SKM-1 (cell line): ENCODE measurements around the gene GNG13.
"Not testable (repeated sequence)": the region's sequence is repeated elsewhere in the genome, so short reads cannot be mapped to it uniquely, and the experiment has no call there.

Experiments used
- DNase-seq: peaks from one replicate; lab custom pipeline; 2025; ENCODE audit not compliant: unreplicated experiment; lab: John Stamatoyannopoulos, UW

Gene GNG13

DNA sequence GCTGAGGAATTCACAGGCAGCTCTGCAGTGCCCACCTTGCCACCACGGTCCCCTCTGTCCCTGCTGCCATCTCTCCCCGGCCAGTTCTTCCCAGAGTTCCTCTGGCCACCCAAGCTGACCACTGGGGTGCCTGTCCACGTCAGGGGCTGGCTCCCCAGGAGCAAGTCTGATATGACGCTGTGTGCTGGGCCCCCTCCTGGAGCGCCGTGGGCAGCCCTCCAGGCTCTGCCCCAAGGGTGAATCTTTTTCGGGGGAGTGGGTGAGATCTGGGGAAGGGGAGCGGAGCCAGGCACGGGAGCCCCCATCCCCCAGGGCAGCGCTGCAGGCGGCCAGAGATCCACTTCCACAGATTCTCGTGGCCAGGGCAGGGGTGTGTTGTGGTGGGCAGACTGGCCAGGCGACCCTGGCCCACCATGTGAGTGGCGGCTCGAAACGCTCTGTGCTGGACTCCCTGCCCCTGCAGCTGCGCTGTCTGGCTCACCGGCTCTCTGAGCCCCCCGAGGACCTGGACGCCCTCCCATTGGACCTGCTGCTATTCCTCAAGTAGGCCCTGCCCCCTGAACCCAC, 36.3 kb downstream of the GNG13 start:
- no peak for DNase-seq

DNA sequence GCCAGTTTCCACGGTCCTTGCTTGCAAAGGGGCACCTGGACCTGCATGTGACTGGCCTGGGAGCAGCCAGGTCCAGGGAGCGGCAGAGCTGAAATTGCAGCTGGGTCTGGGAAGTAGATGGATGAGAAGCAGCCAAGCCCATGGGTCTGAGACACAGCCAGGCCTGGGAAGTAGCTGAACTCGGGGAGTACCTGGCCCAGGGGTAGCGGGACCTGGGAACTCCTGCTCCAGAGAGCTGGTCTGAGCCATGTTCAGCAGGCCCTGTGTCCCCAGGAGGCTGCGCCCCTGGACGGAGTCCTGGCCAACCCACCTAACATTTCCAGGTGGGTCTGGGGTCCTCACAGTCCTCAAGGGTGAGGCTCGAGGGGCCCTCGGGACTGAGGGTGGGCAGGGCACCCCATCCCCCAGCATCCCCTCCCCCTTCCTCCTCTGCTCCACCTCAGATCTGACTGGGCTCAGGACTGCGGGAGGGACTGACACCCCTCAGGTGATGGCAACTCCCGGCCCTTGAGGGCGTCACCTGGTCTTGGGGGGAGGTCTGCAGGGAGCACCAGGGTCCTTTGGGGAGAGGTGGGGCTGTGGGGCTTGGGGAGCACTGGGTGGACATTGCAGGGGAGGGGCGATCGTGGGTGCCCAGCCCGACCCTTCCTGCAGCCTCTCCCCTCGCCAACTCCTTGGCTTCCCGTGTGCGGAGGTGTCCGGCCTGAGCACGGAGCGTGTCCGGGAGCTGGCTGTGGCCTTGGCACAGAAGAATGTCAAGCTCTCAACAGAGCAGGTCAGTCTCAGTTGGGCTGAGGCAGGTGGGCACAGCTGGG, 37.0 kb downstream of the GNG13 start:
- no peak for DNase-seq

DNA sequence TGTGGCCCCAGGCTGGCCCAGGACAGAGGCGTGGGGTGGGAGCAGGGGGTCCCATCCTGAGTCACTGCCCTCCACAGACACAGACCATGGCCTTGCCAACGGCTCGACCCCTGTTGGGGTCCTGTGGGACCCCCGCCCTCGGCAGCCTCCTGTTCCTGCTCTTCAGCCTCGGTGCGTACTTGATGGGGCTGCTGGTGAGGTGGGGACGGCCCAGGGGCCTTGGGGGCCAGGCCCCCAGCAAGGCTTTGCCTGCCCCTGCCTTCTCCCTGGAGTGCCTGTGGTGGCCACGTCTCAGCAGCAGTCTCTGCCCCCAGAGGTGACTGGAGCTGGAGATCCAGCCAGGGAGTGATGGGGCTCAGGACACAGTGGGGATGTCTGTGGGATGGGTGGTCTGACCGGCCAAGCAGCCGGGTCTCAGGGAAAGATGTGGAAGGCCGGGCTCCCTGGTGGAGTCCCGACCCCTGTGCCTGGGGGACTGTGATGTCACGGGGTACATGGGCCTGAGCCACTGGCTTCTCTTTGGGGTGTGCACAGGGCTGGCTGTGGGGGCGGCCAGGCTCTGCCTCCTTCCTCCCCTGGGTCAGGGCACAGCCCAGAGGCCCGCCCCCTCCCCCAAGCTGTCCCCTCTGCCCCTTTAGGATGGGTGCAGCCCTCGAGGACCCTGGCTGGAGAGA, 37.8 kb downstream of the GNG13 start:
- DNase-seq: no peak

DNA sequence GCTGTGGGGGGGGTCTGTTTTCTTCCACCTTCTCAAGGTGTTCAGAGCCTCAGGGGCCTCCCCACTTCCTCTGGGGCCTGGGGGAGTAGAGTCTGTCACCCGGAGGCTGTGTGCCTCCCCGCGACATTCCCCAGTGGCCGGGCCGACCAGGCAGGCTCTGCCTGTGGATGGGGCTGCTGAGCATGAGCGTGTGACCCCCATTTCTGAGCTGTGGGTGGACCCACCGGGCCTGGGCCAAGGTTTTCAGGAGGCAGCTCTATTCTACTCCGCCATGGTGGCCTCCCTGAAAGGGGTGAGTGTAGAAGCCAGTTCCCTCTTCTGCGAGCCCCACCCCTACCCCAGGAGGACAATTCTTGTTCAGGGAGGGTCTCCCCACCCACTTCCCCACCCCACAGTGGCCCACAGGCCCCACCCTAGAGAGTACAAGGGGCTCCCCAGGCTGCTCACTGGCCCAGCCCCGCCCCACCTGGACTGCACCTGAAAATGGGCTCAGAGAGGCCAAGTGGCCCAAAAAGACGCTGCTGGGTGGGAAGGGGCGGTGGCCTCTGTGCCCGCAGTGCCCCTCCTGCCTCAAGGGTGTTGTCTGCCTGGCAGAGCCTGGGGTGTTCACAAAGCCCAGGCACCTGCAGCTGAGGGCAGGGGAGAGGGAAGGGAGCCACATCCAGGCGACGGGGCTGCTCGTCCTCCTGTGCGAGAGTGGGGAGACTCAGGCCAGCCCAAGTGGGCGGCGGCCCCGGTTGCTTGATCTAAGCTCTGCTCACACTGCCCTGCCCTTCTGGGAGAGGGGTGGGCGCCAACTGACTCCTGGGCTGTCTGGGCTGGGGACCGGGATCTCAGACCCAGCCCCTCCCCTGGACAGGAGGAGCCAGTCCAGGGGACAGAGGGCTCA, 38.7 kb downstream of the GNG13 start:
- no peak for DNase-seq

DNA sequence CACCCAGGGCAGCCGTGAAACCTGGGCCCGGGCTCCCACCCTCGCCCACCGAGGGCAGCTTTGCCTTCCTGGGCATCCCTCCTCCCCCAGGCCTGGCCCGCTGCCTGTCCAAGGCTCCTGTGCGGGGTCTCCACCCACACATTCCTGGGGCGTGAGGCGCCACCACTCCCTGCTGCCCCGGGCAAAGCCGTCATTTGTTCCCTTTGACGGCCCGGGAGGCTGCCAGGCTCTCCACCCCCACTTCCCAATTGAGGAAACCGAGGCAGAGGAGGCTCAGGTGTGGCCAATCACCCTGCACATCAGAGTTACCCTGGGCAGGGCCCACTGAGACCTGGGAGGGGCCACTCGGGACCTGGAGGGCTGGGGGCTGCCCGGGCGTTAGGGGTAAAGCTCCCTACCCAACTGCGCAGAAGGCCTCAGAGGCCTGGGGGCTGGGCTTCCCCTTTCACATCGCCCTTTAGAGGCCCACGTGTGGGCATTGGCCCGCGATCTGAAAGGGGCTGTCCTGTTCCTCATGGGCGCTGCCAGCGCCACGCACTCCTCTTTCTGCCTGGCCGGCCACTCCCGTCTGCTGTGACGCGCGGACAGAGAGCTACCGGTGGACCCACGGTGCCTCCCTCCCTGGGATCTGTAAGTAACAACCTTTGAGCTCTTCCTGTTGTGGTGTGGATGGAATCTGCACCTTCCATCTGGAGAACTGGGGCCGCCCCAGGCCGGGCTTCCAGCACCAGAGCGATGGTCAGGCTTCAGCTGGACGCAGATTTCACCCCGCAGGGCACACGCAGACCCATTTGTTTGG, 39.8 kb downstream of the GNG13 start, which contains the start of gene MSLN:
Gene MSLN, plus strand, starts transcription at position 190 of the 799 bp plus-strand sequence. CDS start 1,947 bp downstream, outside the sequence.
- no peak for DNase-seq

DNA sequence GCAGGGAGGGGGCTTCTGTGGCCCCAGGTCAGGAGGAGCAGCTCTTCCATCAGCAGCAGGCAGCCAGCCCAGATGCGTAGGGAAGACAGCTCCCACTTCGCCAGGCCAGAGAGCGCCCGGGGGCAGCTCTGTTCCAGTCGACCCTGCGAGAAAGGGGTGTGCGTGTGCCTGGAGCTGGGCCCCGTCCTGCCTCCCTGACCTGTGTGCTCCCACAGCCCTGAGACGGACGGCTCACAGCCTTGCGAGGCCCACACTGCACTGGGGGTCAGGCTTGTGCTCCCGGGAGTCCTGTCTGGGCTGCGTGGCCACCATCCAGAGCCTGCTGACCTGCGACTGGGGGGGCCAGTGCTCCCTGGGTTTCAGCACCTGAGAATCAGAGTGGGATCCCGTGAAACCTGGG, 40.5 kb downstream of the GNG13 start:
- no peak for DNase-seq

DNA sequence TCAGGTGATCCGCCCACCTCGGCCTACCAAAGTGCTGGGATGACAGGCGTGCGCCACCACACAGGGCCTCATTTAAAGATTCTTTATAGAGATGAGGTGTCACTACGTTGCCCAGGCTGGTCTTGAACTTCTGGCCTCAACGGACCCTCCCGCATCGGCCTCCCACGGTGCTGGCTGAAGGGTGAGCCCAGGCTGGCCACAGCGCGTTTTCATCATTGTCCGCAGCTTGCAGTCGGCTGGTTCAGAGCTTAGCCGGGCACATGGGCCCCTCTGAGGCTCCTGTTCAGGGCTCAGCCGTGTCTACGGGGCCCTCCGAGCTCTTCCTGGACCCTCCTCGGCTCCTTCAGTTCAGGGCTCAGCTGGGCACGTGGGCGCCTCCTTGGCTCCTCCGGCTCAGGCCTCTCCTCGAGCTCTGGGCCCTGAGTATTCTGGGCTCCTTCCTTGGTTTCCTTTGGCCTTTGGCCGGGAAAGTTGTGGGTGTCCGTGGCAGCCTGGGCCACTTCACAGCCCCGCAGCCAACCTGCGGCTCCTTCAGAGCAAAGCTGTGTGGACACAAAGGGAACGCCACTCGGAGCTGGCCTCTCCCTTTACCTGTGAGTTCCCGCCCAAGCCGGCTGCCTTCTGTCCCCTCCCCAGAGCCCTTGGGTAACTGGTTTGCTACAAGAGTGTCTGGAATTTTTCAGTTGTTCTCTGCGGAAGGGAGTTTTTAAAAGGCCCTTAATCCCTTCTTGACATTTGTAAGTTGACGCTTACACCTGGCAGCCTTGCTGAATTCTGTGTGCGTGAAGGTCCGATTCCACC, 41.2 kb downstream of the GNG13 start:
- DNase-seq: no peak

DNA sequence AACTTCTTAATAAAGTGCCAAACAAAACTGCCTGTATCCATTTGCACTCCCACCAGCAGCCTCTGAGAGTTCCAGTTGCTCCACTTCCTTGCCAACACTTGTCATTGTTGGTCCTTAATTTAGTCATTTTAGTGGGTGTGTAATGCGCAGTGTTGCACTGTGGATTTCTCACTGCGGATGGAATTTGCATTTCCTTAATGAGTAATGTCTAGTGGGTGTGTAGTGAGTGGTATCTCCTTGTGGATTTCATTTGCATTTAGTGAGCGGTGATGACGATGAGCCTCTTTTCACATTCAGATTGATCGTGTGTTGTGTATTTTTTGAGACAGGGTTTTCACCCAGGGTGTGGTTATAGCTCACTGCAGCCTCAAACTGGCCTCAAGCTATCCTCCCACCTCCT, 44.1 kb downstream of the GNG13 start:
- no peak for DNase-seq

DNA sequence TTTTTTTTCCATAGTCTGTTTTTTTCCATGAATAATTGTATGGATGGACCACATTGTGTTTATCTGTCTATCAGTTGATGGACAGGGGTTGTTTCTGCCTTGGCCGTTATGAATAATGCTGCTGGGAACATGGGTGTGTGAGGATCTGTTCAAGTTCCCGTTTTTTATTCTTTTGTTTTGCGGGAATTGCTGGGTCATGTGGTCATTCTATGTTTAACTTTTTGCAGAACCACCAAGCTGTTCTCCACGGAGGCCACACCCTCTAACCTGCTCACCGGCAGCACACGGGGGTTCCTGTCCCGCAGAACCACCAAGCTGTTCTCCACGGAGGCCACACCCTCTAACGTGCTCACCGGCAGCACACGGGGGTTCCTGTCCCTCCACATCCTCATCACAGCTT, 45.9 kb downstream of the GNG13 start:
- peak; percentile 60 for DNase-seq

DNA sequence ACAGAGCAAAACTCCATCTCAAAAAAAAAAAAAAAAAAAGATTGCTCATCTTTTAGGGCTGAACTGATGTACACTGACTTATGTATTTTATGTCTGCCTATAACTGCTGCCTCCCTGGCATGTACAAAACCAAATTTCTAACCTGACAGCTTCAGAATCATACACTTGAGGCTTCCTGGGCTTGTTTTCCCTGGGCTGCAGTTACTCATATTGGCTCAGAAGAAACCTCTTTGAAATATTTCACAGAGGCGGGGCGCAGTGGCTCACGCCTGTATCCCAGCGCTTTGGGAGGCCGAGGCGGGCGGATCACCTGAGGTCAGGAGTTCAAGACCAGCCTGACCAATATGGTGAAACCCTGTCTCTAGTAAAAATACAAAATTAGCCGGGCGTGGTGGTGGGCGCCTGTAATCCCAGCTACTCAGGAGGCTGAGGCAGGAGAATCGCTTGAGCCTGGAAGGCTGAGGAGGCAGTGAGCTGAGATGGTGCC, 46.4 kb downstream of the GNG13 start:
- DNase-seq: not testable (repeated sequence)

DNA sequence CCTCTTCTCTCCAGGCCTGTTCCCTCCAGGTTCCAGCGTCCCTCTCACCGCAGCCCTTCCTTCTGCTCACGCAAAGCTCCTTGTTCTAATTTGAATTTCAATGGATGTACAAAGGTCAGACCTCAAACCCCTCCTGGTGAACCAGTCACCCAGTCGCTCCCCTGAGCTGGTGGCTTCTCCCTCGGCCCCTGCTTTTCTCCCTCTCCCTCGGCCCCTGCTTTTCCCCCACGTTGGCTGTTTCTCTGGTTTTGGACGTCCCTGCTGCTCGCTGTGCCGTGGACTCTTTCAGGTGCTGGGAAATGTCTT, 48.6 kb downstream of the GNG13 start:
- DNase-seq: no peak

DNA sequence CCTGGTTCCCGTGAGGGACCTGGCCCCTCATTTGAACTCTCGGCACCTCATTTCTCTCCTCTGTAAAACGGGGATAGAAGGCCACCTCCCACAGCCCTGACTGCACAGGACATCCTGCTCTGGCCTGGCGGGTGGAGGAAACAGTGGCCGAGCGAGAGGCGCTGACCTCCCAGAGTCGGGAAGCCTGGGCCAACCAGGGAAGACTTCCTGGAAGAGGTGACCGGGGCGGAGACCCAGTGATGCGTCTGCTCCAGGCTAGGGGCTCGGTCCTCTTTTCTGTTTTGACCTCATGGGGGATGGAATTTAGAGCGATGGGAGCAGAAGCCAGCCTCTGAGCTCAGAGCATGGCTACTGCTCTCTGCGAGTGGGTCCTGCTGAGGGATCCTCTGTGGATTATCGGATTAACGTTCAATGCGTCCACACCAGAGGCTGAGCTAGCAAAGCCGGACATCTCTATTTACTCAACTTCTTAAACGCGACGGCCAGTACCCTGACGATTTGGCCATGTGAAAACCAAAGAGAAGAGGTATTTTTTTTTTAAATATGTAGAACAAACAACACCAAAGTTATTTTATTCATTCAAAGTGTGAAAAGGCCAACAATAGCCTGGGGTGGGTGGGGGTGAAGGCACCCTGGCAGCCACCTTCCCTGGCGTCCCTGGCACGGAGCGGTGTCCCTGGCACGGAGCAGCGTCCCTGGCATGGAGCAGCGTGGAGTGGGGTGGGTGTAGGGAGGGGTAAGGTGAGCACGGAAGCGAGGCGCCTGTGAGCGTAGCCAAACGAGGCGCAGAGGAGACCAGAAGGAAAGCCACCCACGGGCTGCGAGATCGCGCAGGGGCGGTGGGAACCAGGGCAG, 49.2 kb downstream of the GNG13 start:
- no peak for DNase-seq

DNA sequence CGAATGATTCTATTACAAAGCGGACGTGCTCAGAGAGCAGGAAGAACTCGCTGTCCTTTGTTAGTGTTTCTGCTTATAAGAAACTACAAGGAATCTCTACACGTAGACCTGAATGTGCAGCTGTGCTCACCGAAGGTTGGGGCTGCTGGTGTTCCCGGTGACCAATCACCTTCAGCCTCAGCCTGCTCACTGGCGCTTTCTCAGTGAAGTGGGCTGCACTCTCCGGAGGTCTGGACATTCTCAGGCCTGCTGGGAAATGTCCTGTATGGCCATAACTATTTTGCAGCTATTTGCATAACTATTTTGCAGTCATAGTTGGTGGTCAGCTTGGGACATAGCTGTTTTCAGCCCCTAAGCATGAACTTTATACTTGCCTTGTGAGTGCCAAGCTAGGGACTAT, 50.0 kb downstream of the GNG13 start:
- DNase-seq: no peak

DNA sequence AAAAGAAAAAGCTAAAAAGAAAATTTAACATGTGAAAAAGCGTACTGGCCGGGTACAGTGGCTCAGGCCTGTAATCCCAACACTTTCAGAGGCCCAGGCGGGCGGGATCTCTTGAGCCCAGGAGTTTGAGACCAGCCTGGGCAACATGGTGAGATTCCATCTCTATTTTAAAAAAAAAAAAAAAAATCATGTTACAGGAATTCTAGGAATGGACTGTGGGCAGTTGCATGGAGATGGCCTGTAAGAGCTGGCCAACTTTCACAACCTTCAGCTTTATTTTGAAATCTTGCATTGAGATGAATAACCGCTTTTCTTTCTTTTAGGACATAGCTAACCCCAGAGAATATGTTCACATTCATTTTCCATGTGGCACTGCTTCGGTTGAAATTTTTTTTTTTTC, 51.5 kb downstream of the GNG13 start:
- no peak for DNase-seq
